GM21576 (cell line): ENCODE measurements around the gene AZU1.

ENCODE experiments used
- ATAC-seq: cut with Tn5 transposase; IDR thresholded peaks from one replicate; pipeline ENCODE4 v1.9.1; 2021; ENCODE audit warnings: mild to moderate bottlenecking, moderate library complexity; ENCODE audit not compliant: unreplicated experiment

The AZU1 gene

GRCh38 chr19:796692-797527 lies 30.7 kb upstream of the AZU1 start, which contains the start of gene PTBP1:
Gene PTBP1 (plus strand): TSS chr19:797452. CDS start chr19:797498, 46 bp downstream.
- ATAC-seq: peak; percentile 73

- ATAC-seq: peak; percentile 30
These were observed 29.9 kb upstream of the AZU1 start for GRCh38 chr19:797528-798414.

GRCh38 chr19:798415-799075 lies 29.1 kb upstream of the AZU1 start:
- no peak for ATAC-seq

GRCh38 chr19:799076-799881 lies 28.4 kb upstream of the AZU1 start:
- no peak for ATAC-seq

GRCh38 chr19:800360-801029 lies 27.1 kb upstream of the AZU1 start:
- ATAC-seq: no peak

- no peak for ATAC-seq
These were observed 26.4 kb upstream of the AZU1 start for GRCh38 chr19:801030-801860.

GRCh38 chr19:801861-802497 lies 25.7 kb upstream of the AZU1 start:
- ATAC-seq: no peak

GRCh38 chr19:802498-803098 lies 25.0 kb upstream of the AZU1 start:
- ATAC-seq: no peak

GRCh38 chr19:803099-803561 lies 24.5 kb upstream of the AZU1 start:
- ATAC-seq: no peak

GRCh38 chr19:803686-804418 lies 23.8 kb upstream of the AZU1 start:
- no peak for ATAC-seq

- no peak for ATAC-seq
These were observed 23.0 kb upstream of the AZU1 start for GRCh38 chr19:804419-805165.

GRCh38 chr19:805166-805551 lies 22.5 kb upstream of the AZU1 start:
- ATAC-seq: no peak

- ATAC-seq: no peak
These were observed 21.8 kb upstream of the AZU1 start for GRCh38 chr19:805600-806550.

- no peak for ATAC-seq
These were observed 20.7 kb upstream of the AZU1 start for GRCh38 chr19:806815-807421.
